GM13977 (cell line): ENCODE measurements around the gene KCNH6.

Experiments
- DNase-seq: peaks from one replicate; pipeline ENCODE4 v3.0.0; 2012; ENCODE audit warnings: low spot score
- CTCF ChIP-seq: IDR thresholded peaks from 2 replicates; pipeline ENCODE4 v1.5.1; 2012; ENCODE audit warnings: mild to moderate bottlenecking, control low read depth; ENCODE audit not compliant: insufficient read depth; ENCODE audit errors: extremely low read depth, missing control alignments
- in situ Hi-C: fragments of 300-500 bp; cut with MboI; formaldehyde crosslinking; loops from one replicate; pipeline ENCODE4 v1.12.0; 2022; ENCODE audit warnings: low sequenced_read_pairs, low pct_unique_long_range_greater_than_20kb, mixed read lengths, inconsistent platforms; ENCODE audit not compliant: unreplicated experiment

KCNH6 gene

DNA sequence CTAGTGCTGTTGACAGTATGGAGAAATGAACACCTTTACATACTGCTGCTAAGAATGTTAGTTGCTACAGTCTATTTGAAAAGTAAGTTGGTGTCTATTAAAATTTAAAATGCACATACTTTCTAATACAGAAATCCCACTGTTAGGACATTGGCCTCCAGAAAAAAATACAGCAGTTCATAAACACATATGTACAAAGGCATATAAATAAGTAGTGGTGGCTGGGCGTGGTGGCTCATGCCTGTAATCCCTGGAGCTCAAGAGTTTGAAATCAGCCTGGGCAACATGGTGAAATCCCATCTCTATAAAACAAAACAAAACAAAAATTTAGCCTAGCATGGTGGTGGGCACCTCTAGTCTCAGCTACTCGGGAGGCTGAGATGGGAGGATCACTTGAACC is 40.2 kb downstream of the KCNH6 start:
- no peak for TF ChIP-seq CTCF
- in situ Hi-C loops = no loop called here
- no peak for DNase-seq

- no peak for DNase-seq
- no peak for TF ChIP-seq CTCF
- in situ Hi-C loops = no loop called here
These were observed 41.4 kb downstream of the KCNH6 start for GRCh38 chr17:63564562-63564961.

- DNase-seq = no peak
- in situ Hi-C loops = no loop called here
- no peak for TF ChIP-seq CTCF
These were observed 44.1 kb downstream of the KCNH6 start for GRCh38 chr17:63567229-63567628.

- no peak for DNase-seq
- in situ Hi-C loops = no loop called here
- TF ChIP-seq CTCF = no peak
These were observed 45.4 kb downstream of the KCNH6 start for GRCh38 chr17:63568563-63568962.

- DNase-seq = no peak
- no peak for TF ChIP-seq CTCF
- in situ Hi-C loops = no loop called here
These were observed 48.6 kb downstream of the KCNH6 start for GRCh38 chr17:63571632-63572310.

DNA sequence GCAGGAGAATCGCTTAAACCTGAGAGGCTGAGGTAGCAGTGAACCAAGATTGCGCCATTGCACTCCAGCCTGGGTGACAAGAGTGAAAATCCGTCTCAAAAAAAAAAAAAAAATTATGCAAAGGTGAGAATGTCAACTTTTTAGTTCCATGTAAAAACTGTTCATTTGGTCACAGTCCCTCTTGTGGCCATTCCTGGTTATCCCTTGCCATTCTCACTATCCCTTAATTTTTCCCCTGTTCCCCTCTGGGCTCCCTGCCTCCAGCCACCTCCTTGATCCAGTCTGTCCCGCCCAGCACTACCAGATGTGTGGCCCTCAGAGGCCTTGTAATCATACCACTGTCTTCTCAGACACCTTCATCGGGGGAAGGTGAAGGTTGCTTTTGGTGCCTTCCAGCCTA is 50.5 kb downstream of the KCNH6 start:
- DNase-seq = no peak
- TF ChIP-seq CTCF = peak; percentile 4
- in situ Hi-C loops = no loop called here
